ENCODE measurements around the gene ZBTB49. TPM values are rescaled to one million over a fixed set of nuclear protein-coding genes. Genes with fewer than 3 reads are reported as not detected.
"Not testable (repeated sequence)": the region's sequence is repeated elsewhere in the genome, so short reads cannot be mapped to it uniquely, and the experiment has no call there.

ZBTB49 gene
- total and polyA plus RNA-seq, 3 donors from 2014 or later: 10.2 to 26.7 (median 14.0) TPM

DNA sequence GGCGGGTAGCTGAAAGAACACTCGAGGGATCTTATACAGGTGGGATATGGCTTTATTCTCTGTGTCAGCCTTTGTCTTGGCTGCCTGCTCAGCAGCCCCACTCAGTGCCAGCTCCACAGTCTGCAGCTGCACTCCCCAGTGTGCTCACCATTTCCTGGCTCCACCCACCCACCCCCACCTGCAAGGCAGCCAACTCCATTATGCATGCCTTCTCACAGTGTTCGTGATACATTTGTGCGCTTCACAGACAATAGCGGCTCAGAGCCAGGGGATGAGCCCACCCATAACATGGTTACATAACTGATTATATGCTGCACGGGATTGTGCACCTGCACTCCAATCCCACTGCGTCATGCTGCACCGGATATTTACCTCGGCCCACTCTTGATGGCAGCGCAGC, 33.3 kb upstream of the ZBTB49 start:
- WGBS, 2 donors: 74 to 87% methylated on average over 10 of the region's 10 CpGs
- intact Hi-C loops (cut with DNase I; ENCODE audit: low total_unique reads): no loop called here

DNA sequence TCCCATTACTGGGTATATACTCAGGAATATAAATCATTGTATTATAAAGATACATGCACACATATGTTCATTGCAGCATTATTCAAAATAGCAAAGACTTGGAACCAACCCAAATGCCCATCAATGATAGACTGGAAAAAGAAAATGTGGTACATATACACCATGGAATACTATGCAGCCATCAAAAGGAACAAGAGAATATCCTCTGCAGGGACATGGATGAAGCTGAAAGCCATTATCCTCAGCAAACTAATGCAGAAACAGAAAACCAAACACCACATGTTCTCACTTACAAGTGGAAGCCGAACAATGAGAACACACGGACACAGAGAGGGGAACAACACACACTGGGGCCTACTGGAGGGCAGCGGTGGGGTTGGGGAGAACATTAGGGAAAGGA, 32.3 kb upstream of the ZBTB49 start:
- H3K4me3 ChIP-seq; H3K27me3 ChIP-seq; intact Hi-C loops (cut with DNase I; ENCODE audit: low total_unique reads); H3K4me1 ChIP-seq; DNase-seq; H3K9me3 ChIP-seq; H3K27ac ChIP-seq; H3K36me3 ChIP-seq (ENCODE audit: low read depth, missing control alignments): not testable (repeated sequence)
- 59 to 100% methylated on average over 3 of the region's 3 CpGs for WGBS, 2 donors

More for the DNA sequence above, 33.3 kb upstream of the ZBTB49 start:
- Histone ChIP-seq H3K27me3 (no peaks in the 10 kb centered on the region), H3K4me1 (no peaks in the 10 kb centered on the region), H3K9me3 (no peaks in the 10 kb centered on the region), H3K4me3 (no peak overlapping the region), H3K36me3 (ENCODE audit: low read depth, missing control alignments) (no peaks in the 10 kb centered on the region), H3K27ac (no peak overlapping the region)
- DNase-seq: no peak
- TF ChIP-seq POLR2A (IDR thresholded peaks at IDR 0.05) (no peak), CTCF (IDR thresholded peaks at IDR 0.05) (no peak)

DNA sequence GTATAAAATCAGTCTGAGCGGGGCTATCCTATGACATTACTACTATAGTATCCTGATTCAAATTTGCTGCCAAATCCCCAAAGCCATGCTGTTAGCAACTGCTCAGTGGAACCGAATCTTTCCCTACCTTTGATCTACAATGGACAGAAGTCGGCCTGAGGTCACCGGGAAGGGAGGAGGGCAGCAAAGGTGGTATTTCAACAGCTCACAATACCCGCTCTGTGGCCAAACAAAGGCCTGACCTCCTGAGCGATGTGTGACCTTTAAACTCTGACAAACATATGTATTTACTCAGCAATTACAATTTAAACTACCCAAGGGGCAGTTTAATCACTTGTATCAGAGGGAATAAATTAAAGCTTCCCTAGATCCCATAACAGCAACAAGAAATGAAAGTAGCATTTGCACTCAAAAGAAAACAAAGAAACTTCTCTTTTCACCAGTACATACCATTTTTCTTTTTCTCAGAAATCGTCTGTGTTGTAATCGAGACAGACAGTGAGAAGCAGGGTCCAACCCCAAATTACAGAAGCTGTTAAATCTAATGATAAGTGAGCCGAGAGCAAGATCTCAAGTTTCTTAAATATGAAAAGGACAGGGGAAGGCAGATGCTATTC, 30.5 kb upstream of the ZBTB49 start:
- H3K9me3 ChIP-seq: no peaks in the 10 kb centered on the region
- intact Hi-C loops (cut with DNase I; ENCODE audit: low total_unique reads): no loop called here
- H3K27me3 ChIP-seq: no peaks in the 10 kb centered on the region
- no peak for TF ChIP-seq POLR2A (IDR thresholded peaks at IDR 0.05)
- TF ChIP-seq CTCF (IDR thresholded peaks at IDR 0.05): no peak
- no peaks in the 10 kb centered on the region for H3K36me3 ChIP-seq (ENCODE audit: low read depth, missing control alignments)
- no peak overlapping the region for H3K4me3 ChIP-seq
- H3K4me1 ChIP-seq: no peaks in the 10 kb centered on the region
- 49 to 51% methylated on average over 9 of the region's 9 CpGs for WGBS, 2 donors
- H3K27ac ChIP-seq: no peak overlapping the region
- DNase-seq: no peak

- H3K4me3 ChIP-seq: no peak overlapping the region
- H3K4me1 ChIP-seq: no peaks in the 10 kb centered on the region
- H3K36me3 ChIP-seq (ENCODE audit: low read depth, missing control alignments): no peaks in the 10 kb centered on the region
- H3K27ac ChIP-seq: no peak overlapping the region
- 73 to 79% methylated on average over 6 of the region's 6 CpGs for WGBS, 2 donors
- no peaks in the 10 kb centered on the region for H3K9me3 ChIP-seq
- peak; percentile 2 for DNase-seq
- no peak for TF ChIP-seq POLR2A (IDR thresholded peaks at IDR 0.05)
- TF ChIP-seq CTCF (IDR thresholded peaks at IDR 0.05): peak in 1 of 3 experiments; percentile 30
- no peaks in the 10 kb centered on the region for H3K27me3 ChIP-seq
- intact Hi-C loops (cut with DNase I; ENCODE audit: low total_unique reads): no loop called here
Measured at GRCh38 chr4:4260185-4260751, 29.8 kb upstream of the ZBTB49 start.

- no peak for TF ChIP-seq POLR2A (IDR thresholded peaks at IDR 0.05)
- no peak for TF ChIP-seq CTCF (IDR thresholded peaks at IDR 0.05)
- no peak overlapping the region for H3K4me3 ChIP-seq
- DNase-seq: no peak
- H3K27me3 ChIP-seq: no peaks in the 10 kb centered on the region
- H3K36me3 ChIP-seq (ENCODE audit: low read depth, missing control alignments): no peaks in the 10 kb centered on the region
- WGBS, 2 donors: 89 to 93% methylated on average over 5 of the region's 5 CpGs
- H3K4me1 ChIP-seq: no peaks in the 10 kb centered on the region
- H3K27ac ChIP-seq: no peak overlapping the region
- intact Hi-C loops (cut with DNase I; ENCODE audit: low total_unique reads): no loop called here
- no peaks in the 10 kb centered on the region for H3K9me3 ChIP-seq
Measured at GRCh38 chr4:4267981-4268380, 22.1 kb upstream of the ZBTB49 start.
